ENCODE measurements around the gene NMU.

Gene NMU

DNA sequence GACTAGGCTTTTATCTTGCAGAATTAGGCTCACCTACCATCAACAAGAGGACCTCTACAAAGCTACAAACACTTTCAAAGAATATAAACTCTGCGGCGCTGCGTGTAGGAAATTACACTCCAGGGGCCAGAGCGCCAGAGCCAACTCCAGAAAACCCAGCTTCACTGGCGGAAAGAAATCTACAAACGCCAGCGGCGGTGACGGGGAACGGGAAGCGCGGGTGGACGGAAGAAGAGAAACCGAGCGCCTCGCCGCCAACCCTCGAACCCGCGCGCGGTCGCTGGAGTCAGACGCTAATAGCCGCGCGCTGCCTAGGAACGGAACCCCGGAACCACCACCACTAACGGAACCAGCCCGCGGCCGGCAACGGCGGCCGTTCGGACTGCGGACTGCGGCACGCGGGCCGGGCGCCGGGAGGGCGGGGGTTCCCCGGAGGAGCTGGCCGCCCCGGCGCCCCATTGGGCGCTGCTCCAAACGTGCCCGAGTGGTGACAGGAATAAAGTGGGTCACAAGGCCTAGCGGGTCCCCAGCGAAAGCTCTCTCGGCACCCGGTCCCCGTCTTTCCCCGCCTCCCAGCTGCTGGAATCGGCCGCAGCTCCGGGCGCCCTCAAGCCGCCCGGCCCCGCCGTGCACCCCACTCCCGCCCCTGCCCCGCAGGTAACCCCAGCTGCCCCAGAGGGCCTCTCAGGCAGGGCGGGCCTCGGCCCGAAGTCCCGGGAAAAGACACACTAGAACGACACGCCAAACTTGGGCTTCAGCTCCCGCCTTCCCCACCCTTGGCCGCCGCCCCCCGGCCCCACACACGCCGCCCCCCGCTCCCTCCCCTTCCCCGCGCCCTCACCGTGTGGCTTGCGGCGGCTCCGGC is 90.2 kb downstream of the NMU start:
- Histone ChIP-seq H3K9ac (ENCODE audit: low read length) (peak overlapping the region; percentile 82), H3K4me1 (ENCODE audit: insufficient read depth, low read length, severe bottlenecking) (peaks cover 16% of the 10 kb centered on the region), H3K4me2 (ENCODE audit: low read length) (peak overlapping the region; percentile 86), H3K27ac (ENCODE audit: low read depth, low read length, poor library complexity, severe bottlenecking) (no peak overlapping the region), H3K36me3 (ENCODE audit: insufficient read depth, low read length) (no peaks in the 10 kb centered on the region), H3K79me2 (ENCODE audit: insufficient read depth, low read length) (no peaks in the 10 kb centered on the region), H3K9me2 (ENCODE audit: low read depth, low read length) (no peaks in the 10 kb centered on the region), H3F3A (ENCODE audit: insufficient read depth, low read length) (no peaks in the 10 kb centered on the region), H3K27me3 (ENCODE audit: insufficient read depth, low read length) (0 out of 2 replicates have a peak, but pooled peaks cover 4% of the 10 kb centered on the region), H3K4me3 (ENCODE audit: low read depth, low read length, poor library complexity, severe bottlenecking) (peak overlapping the region; percentile 74), H3K9me3 (ENCODE audit: low read length) (no peaks in the 10 kb centered on the region), H4K20me1 (ENCODE audit: insufficient read depth, low read length) (no peaks in the 10 kb centered on the region), H2AFZ (ENCODE audit: low read length) (no peak overlapping the region)
- TF ChIP-seq EZH2 (IDR thresholded peaks at IDR 0.05; ENCODE audit: borderline replicate concordance, low read length) (no peak), CTCF (IDR thresholded peaks at IDR 0.05; ENCODE audit: low read length) (no peak)

Measured in OCI-LY1 (cell line).